ENCODE results near the gene LEKR1.

Gene LEKR1

GRCh38 chr3:157094751-157095480, 268.8 kb downstream of the LEKR1 start:
- TF ChIP-seq CTCF (IDR thresholded peaks at IDR 0.05; ENCODE audit: insufficient read depth, low read depth, low read length, missing control alignments): no peak
- no peak overlapping the region for H3K4me3 ChIP-seq (ENCODE audit: low read depth, low read length)
- no peak for DNase-seq (ENCODE audit: low read depth)
